H1 (cell line): ENCODE measurements around the gene FOXA3. TPM values are rescaled to one million over a fixed set of nuclear protein-coding genes. Genes with fewer than 3 reads are reported as not detected.

Experiments used
- CHD7 ChIP-seq: fragments of 300-600 bp; sonication (generic); IDR thresholded peaks from 2 replicates; pipeline ENCODE4 v1.7.1; 2012; ENCODE audit warnings: low read length, moderate library complexity, mild to moderate bottlenecking, inconsistent platforms; ENCODE audit not compliant: insufficient replicate concordance
- CTCF ChIP-seq, 3 experiments: IDR thresholded peaks; 1 replicate in 2 of 3; 2 replicates in 1 of 3; pipeline versions ENCODE4 v1.5.1 to v1.6.1; 2011; ENCODE audit warnings: low read length in 3 of 3, mild to moderate bottlenecking in 3 of 3, inconsistent platforms in 2 of 3, low read depth in 1 of 3, moderate library complexity in 1 of 3; ENCODE audit not compliant: insufficient read depth in 1 of 3; ENCODE audit errors: control extremely low read depth in 1 of 3
- HDAC6 ChIP-seq: IDR thresholded peaks from one replicate; pipeline ENCODE4 v1.7.1; 2012; ENCODE audit warnings: low read depth, mild to moderate bottlenecking, inconsistent platforms, low read length, moderate library complexity
- KDM1A ChIP-seq: fragments of 200-600, 300-600 bp; sonication (generic); IDR thresholded peaks from 2 replicates; pipeline ENCODE4 v1.7.1; 2016; ENCODE audit warnings: mild to moderate bottlenecking, low read length, borderline replicate concordance
- SIN3A ChIP-seq, 2 experiments: IDR thresholded peaks in 1 of 2; conservative IDR thresholded peaks in 1 of 2; 2 replicates each; pipeline ENCODE4 v1.6.1; 2011 to 2012; ENCODE audit warnings: low read length in 2 of 2, improper control_type of control experiment in 1 of 2, low read depth in 1 of 2, mild to moderate bottlenecking in 1 of 2
- polyA plus RNA-seq, 7 experiments: library from polyadenylated mRNA; depleted of rRNA in 3 of 7; stranded (reverse) in 5 of 7; unstranded in 2 of 7; fragments of >200 nt in 5 of 7; fragments of 200-250 nt in 2 of 7; gene quantifications; 1 replicate in 5 of 7; 2 replicates in 1 of 7; 4 replicates in 1 of 7; pipeline versions ENCODE4 v1.2.1 to v1.2.3, GENCODE V29; 2011 to 2013; ENCODE audit warnings: missing spikeins in 2 of 7, mixed read lengths in 2 of 7
- total RNA-seq: library from RNA; stranded (reverse); fragmentation: NEBNext Ultra II Directional; extraction: Animal tissue kit (Norgen Biotek cat#: 25700); gene quantifications from 2 replicates; pipeline ENCODE4 v1.2.1, GENCODE V29; 2021

The FOXA3 gene
- total and polyA plus RNA-seq, 2 of the 8 experiments (the other 6 are each of a cell fraction or from before 2014, with no cell fraction given), result 20.2 to 49.1 TPM

- TF ChIP-seq CTCF (IDR thresholded peaks at IDR 0.05; ENCODE audit: control extremely low read depth in 1 of 3, insufficient read depth in 1 of 3, low read depth in 1 of 3, low read length in 3 of 3) (peak; percentile 99 to 100 (median 100)), CHD7 (no peak), SIN3A (conservative IDR thresholded peaks at IDR 0.05 in 1 of 2, IDR thresholded peaks at IDR 0.05 in 1 of 2; ENCODE audit: low read depth in 1 of 2, low read length in 2 of 2) (peak; percentile 65 to 71; a peak in 1 of 4 replicates), HDAC6 (no peak), KDM1A (peak; percentile 100)
Measured at GRCh38 chr19:45882652-45883585, 18.8 kb downstream of the FOXA3 start (continued).
